Stimulated activated CD8-positive, alpha-beta memory T cell treated with anti-CD3 and anti-CD28 coated beads, Interleukin-15, amount 100 ng/mL, for 24 hours (primary cell): Measurements from ENCODE around the gene DLGAP4.

Experiments used
- DNase-seq: peaks from one replicate; pipeline ENCODE4 v3.0.0-alpha.2; 2020; ENCODE audit warnings: low read depth

DLGAP4 gene

GRCh38 chr20:36565520-36565919 lies 259.4 kb downstream of the DLGAP4 start:
- no peak for DNase-seq

DNA sequence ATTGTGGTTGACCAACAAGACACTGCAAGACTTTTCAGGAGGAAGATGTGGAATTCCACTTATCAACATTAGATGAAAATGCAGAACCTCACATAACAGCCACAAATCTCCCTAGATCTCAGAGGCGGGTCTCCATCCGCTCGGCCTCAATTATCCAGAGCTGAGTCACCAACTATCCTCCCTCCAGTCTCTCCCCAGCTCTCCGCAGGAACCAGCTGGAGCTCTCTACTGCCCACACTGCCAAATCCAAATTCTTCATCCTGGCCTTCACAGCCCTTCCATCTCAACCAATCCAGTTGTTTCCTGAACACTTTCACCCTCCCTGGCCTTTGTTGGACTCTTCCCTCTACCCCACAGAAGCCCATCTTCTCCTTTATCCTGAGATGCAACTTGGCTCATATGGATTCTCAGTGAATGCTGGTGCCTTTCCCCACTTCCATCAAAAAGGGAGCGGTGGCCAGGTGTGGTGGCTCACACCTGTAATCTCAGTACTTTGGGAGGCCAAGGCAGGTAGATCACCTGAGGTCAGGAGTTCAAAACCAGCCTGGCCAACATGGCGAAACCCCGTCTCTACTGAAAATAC lies 263.8 kb downstream of the DLGAP4 start:
- DNase-seq: no peak

DNA sequence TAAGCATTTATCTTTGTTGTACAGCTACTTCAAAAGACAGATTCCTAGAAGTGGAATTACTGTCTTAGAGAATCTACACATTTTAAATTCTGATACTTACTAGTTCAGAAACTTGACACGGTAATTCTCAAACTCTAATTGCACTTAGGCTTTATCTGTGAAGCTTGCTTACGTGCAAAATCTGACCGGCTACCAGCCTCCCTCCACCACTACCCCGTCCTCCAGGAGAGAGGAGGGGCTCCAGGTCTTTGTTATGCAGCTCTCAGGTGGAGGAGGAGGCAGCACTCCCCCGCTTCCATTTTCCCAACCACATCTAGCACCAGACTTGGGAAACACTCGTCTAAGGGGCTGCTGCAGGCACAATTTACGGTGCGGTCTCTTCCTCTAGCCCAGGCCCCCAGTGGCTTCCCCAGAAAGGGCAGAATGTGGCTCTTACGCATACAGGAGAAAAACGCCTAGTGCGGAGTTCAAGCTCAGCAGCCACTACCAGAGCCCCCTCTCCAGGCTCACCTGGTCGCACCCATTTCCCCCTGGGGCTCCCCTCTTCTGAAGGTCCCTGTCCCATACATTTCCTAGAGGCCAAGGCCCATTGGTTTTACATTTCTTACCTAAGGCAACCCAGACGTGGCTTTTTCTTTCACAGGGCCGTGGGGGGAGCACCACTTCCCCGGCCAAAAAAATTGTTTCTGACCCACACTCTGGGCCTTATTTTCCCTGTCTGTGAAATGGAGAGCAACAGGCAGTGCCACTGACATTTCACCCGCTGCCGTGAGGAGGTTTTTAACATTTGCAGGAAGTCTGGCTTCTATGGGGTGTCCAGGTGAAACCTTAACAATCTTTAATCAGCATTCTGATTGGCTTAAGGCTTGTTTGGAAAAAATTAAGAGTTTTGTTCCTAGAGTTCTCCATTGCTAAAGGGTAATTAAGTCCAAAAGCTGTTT lies 265.7 kb downstream of the DLGAP4 start:
- no peak for DNase-seq

DNA sequence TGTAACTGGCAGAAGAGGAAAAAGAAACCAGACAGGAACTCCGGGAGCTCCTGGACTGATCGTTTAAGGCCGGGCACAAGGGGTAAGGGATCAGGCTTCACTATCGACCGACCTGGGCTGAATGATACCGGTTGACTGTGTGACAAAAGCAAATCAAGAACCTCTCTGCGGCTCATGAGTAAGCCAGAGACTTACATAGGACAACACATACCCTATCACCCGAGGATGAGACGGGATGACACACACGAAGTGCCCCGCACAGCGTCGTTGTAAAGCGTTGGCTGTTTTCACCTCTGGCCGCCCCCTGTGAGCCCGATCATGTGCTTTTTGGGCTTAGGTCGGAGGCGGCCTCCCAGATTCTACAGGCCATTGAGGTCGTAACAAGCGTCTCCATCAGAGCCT lies 266.6 kb downstream of the DLGAP4 start:
- DNase-seq: peak; percentile 42

- DNase-seq: peak; percentile 75
Observed at GRCh38 chr20:36573103-36573797, 267.1 kb downstream of the DLGAP4 start, which contains the start of gene TGIF2. TSS of gene TGIF2 (plus strand) at chr20:36573597. CDS start at chr20:36578775, 5,178 bp downstream.

- DNase-seq: peak; percentile 13
Observed at GRCh38 chr20:36573798-36574365, 267.7 kb downstream of the DLGAP4 start.

GRCh38 chr20:36574366-36575135 lies 268.4 kb downstream of the DLGAP4 start:
- peak; percentile 29 for DNase-seq

- DNase-seq: no peak
Observed at GRCh38 chr20:36576081-36576445, 269.9 kb downstream of the DLGAP4 start.
